HG02870 (cell line): Measurements from ENCODE around the gene TSHZ2.
"Not testable (repeated sequence)": the region's sequence is repeated elsewhere in the genome, so short reads cannot be mapped to it uniquely, and the experiment has no call there.

Experiments used
- ATAC-seq: cut with Tn5 transposase; IDR thresholded peaks from one replicate; pipeline ENCODE4 v1.9.1; 2021; ENCODE audit warnings: mild to moderate bottlenecking, moderate library complexity; ENCODE audit not compliant: unreplicated experiment

Gene TSHZ2

GRCh38 chr20:53021934-53022333, 49.8 kb downstream of the TSHZ2 start:
- no peak for ATAC-seq

- no peak for ATAC-seq
Measured at GRCh38 chr20:53023732-53024520, 51.8 kb downstream of the TSHZ2 start.

- not testable (repeated sequence) for ATAC-seq
Measured at GRCh38 chr20:53024653-53025052, 52.5 kb downstream of the TSHZ2 start.

GRCh38 chr20:53027089-53027488, 54.9 kb downstream of the TSHZ2 start:
- no peak for ATAC-seq

- ATAC-seq, result no peak
Measured at GRCh38 chr20:53028337-53029007, 56.3 kb downstream of the TSHZ2 start.

- ATAC-seq, result no peak
Measured at GRCh38 chr20:53030061-53030460, 57.9 kb downstream of the TSHZ2 start.

- ATAC-seq, result no peak
Measured at GRCh38 chr20:53032046-53032445, 59.9 kb downstream of the TSHZ2 start.

- no peak for ATAC-seq
Measured at GRCh38 chr20:53032478-53032932, 60.3 kb downstream of the TSHZ2 start.

GRCh38 chr20:53033176-53033575, 61.0 kb downstream of the TSHZ2 start:
- ATAC-seq, result no peak

- ATAC-seq, result no peak
Measured at GRCh38 chr20:53034899-53035298, 62.7 kb downstream of the TSHZ2 start.

- no peak for ATAC-seq
Measured at GRCh38 chr20:53036992-53037391, 64.8 kb downstream of the TSHZ2 start.

GRCh38 chr20:53037621-53038020, 65.5 kb downstream of the TSHZ2 start:
- no peak for ATAC-seq

GRCh38 chr20:53038299-53038698, 66.1 kb downstream of the TSHZ2 start:
- ATAC-seq, result no peak

- no peak for ATAC-seq
Measured at GRCh38 chr20:53040693-53041589, 68.8 kb downstream of the TSHZ2 start.

GRCh38 chr20:53042521-53042920, 70.4 kb downstream of the TSHZ2 start:
- no peak for ATAC-seq

- no peak for ATAC-seq
Measured at GRCh38 chr20:53044296-53044695, 72.1 kb downstream of the TSHZ2 start.

- no peak for ATAC-seq
Measured at GRCh38 chr20:53045941-53046340, 73.8 kb downstream of the TSHZ2 start.

- ATAC-seq, result no peak
Measured at GRCh38 chr20:53047203-53047602, 75.0 kb downstream of the TSHZ2 start.

- ATAC-seq, result no peak
Measured at GRCh38 chr20:53048387-53048786, 76.2 kb downstream of the TSHZ2 start.

- no peak for ATAC-seq
Measured at GRCh38 chr20:53050338-53050737, 78.2 kb downstream of the TSHZ2 start.

GRCh38 chr20:53052380-53052779, 80.2 kb downstream of the TSHZ2 start:
- ATAC-seq, result no peak
